GM23338 (cell line): ENCODE data around the gene OTOS.

Experiments
- CTCF ChIP-seq, 2 experiments: fragments of 200-600 bp in 1 of 2; sonication (generic) in 1 of 2; conservative IDR thresholded peaks; 2 replicates each; pipeline versions ENCODE4 v1.5.1 to v1.6.1; 2016 to 2017; ENCODE audit warnings: antibody characterized with exemption in 2 of 2, low read depth in 2 of 2, mild to moderate bottlenecking in 2 of 2, moderate library complexity in 1 of 2
- EZH2 ChIP-seq: fragments of 200-600 bp; sonication (generic); IDR thresholded peaks from one replicate; pipeline ENCODE4 v1.8.0; 2017; ENCODE audit warnings: antibody characterized with exemption, mild to moderate bottlenecking, low read depth; ENCODE audit not compliant: unreplicated experiment
- JUNB ChIP-seq: IDR thresholded peaks from one replicate; pipeline ENCODE4 v1.6.1; 2016; ENCODE audit warnings: antibody characterized with exemption; ENCODE audit not compliant: unreplicated experiment

- TF ChIP-seq CTCF (conservative IDR thresholded peaks at IDR 0.05; ENCODE audit: low read depth in 2 of 2): peak; percentile 54 to 56
- no peak for TF ChIP-seq EZH2
- TF ChIP-seq JUNB: no peak
Measured at GRCh38 chr2:240138254-240138984, 2.0 kb downstream of the OTOS start.
